Right lobe of liver (tissue), 4 donors: ENCODE data around the gene DIAPH3.

Experiments
- POLR2A ChIP-seq: fragments of 450-650 bp; IDR thresholded peaks from one replicate; pipeline ENCODE4 v1.6.1; 2017; ENCODE audit warnings: antibody characterized with exemption, mild to moderate bottlenecking
- TF ChIP-seq, protein P1 (sequence below), 4 donors: fragments of 200-600 bp in 3 of 4; fragments of 450-650 bp in 1 of 4; IDR thresholded peaks; one replicate each; pipeline versions ENCODE4 v1.5.1 to v1.8.0; 2016 to 2022; ENCODE audit warnings: antibody characterized with exemption in 4 of 4, mild to moderate bottlenecking in 2 of 4
- donor health status: DM: no; HTN: no; CAD: no.
- donor health status: DM: no; HTN: no; CAD: no.
- donor health status: DM: no; HTN: yes; CAD: no.

GRCh38 chr13:59963827-59964226 lies 199.9 kb downstream of the DIAPH3 start:
- TF ChIP-seq, protein P1, sequence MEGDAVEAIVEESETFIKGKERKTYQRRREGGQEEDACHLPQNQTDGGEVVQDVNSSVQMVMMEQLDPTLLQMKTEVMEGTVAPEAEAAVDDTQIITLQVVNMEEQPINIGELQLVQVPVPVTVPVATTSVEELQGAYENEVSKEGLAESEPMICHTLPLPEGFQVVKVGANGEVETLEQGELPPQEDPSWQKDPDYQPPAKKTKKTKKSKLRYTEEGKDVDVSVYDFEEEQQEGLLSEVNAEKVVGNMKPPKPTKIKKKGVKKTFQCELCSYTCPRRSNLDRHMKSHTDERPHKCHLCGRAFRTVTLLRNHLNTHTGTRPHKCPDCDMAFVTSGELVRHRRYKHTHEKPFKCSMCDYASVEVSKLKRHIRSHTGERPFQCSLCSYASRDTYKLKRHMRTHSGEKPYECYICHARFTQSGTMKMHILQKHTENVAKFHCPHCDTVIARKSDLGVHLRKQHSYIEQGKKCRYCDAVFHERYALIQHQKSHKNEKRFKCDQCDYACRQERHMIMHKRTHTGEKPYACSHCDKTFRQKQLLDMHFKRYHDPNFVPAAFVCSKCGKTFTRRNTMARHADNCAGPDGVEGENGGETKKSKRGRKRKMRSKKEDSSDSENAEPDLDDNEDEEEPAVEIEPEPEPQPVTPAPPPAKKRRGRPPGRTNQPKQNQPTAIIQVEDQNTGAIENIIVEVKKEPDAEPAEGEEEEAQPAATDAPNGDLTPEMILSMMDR (IDR thresholded peaks at IDR 0.05), result no peak
- TF ChIP-seq POLR2A, result no peak
